Measurements from ENCODE around the gene PABPN1L.

Gene PABPN1L

DNA sequence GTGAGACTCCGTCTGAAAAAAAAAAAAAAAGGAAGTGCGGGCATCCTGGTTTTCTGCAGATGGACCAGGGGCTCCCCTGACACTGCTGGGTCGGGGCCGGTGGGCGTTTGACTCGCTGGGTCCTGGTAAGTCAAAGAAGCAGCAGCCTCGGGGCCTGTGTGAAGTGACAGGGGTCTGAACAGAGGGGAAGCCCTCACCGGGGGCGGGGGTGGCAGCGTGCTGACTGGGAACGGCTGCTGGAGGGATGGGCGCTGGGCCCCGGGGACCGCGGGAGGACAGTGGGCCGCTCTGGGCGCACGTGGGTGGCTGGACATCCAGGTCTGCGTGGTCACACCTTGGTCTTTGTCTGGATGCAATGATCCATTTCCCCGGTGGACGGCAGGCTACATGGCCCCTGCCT lies 17.9 kb downstream of the PABPN1L start:
- DNase-seq (ENCODE audit: low spot score) = no peak

GRCh38 chr16:88847654-88848053 lies 18.8 kb downstream of the PABPN1L start:
- no peak for DNase-seq (ENCODE audit: low spot score)

DNA sequence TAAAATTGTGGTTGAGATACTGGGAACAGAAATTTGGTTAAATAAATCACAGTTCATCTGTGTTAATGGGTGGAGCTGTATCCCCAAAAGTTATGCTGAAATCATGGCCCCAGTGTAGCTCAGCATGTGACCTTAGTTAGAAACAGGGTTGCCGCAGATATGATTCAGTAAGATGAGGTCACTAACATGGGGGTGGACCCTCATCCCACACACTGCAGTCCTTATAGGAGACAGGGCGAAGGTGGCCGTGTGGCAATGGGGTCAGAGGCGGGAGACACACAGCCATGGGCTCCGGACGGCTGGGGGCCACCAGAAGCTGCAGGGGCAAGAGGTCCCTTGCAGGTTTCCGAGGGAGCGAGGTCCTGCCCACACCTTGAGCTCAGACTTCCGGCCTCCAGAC lies 20.4 kb downstream of the PABPN1L start:
- no peak for DNase-seq (ENCODE audit: low spot score)

DNA sequence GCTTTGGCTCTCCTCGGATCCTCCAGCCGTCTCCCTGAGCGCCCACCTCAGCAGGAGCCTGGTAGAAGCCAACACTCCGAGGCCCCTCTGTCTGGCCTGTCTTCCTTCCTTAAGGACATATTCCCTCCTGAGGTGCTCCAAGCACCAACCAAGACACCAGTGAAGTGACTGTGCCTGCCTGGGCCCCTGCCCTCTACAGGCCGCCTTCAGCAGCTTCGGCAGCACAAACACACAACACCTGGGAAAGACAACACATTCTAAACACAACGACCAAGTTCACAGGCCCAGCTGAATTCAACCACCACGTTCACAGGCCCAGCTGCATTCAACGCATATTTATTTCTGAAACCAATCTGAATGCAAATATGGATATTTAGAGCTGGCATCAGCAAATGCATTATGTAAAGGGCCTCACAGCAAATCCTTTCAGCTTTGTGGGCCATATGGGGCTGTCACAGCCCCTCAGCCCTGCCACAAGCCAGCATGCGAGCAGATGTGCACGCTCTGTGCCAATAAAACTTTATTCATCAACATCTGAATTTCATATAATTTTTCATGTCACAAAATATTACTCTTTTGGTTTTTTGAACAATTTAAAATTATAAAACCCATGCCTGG lies 21.9 kb downstream of the PABPN1L start:
- DNase-seq (ENCODE audit: low spot score) = no peak

- DNase-seq (ENCODE audit: low spot score) = no peak
These were observed 23.2 kb downstream of the PABPN1L start for GRCh38 chr16:88843256-88843655.

- no peak for DNase-seq (ENCODE audit: low spot score)
These were observed 23.7 kb downstream of the PABPN1L start for GRCh38 chr16:88842806-88843205.

DNA sequence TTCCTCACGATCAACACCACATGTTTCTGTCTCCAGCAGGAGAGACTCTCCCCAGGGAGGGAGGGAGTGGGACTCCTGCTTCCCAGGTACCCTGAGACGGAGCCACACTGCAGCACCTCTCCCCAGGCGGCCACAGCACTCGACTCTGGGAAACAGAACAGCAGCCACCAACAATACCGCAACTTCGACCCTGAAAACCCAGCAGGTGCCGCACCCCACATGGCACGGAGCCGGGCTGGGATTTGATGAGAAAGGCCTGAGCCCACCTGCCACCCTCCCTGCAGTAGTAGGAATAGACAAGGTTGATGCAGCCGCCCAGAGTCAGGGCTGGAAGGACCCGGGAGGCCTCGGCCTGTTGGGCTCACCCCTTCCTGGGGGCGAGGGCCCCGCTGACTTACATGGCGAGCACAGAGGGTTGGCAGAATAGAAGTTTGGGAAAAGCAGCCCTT lies 24.1 kb downstream of the PABPN1L start:
- DNase-seq (ENCODE audit: low spot score) = no peak

DNA sequence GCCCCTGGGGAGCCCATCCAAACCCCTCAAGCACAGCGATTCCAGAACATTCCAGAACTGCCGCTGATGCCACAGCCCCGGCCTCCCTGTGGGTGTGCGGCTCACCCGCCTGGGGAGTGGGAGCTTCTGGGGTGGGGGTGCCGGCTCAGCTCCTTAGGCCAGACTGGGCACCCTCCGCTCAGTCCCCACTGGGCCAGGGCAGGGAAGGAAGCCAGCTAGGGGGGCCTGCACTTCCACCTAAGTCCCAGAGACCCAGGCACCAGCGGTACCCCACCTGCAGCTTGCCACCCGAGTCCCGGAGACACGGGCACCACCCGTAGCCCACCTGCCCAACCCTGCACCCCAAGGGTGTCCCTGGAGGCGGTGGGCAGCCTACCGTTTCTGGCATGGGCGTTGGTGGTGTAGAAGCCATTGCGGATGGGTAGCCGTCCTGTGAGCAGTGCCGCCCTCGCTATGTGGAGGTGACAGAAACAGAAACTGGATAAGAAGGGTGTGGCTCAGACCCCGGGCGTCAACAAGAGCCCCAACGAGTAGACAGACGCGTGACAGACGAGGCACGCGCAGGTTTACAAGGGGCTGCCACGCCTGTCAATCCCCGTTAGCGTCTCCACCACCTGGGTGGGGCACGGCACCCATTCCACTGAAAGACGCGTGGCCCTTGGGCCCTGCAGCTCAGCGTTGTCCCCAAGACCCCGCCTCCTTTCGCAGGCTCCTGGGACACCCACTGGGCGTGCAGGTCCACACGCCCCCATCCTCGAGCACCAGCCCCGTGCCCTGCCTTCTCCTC lies 24.7 kb downstream of the PABPN1L start:
- no peak for DNase-seq (ENCODE audit: low spot score)

DNA sequence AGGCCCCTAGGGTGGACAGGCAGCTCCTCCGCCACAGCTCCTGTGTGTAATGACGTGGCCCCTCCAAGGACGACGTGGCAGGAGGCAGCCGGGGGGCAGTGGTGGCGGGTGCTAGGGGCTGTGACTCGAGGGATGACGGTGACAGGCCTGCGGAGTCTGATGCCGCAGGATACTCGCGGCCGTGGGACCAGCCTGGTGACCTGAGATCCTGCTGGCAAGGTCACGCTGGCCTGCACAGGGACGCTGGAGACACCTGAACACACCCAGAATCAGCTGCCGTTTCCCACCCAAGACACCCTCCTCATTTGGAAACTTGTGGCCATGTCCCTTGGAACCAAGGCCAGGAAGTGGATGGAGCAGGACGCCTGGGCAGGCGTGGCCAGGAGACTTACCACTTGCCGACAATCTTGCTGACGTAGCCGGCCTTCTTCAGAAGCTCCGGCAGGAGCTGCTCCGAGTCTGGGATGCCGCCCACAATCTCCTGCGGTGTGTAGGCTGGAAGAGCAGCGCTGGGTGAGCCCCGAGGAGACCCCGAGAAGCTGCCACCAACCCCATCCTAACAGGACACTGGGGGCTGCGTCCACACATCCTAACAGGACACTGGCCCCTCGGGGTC lies 25.8 kb downstream of the PABPN1L start:
- no peak for DNase-seq (ENCODE audit: low spot score)

- no peak for DNase-seq (ENCODE audit: low spot score)
These were observed 26.5 kb downstream of the PABPN1L start for GRCh38 chr16:88839745-88840599.

DNA sequence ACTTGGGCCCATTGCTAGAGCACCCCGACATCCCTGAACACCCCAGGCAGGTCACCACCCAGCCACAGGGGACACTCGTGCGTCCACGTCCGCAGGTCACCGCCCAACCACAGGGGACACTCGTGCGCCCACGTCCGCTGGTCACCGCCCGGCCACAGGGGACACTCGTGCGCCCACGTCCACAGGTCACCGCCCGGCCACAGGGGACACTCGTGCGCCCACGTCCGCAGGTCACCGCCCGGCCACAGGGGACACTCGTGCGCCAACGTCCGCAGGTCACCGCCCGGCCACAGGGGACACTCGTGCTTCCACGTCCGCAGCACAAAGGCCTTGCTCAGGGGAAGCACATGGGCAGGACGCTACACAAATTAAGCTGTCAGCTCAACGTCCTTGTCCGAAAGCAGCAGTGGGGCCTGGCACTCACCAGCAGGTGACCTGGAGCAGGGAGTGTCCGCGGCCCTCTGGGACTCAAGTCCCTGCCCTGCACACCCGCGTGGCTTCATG lies 27.4 kb downstream of the PABPN1L start:
- DNase-seq (ENCODE audit: low spot score) = no peak

- DNase-seq (ENCODE audit: low spot score) = no peak
These were observed 27.9 kb downstream of the PABPN1L start for GRCh38 chr16:88838566-88838965.

DNA sequence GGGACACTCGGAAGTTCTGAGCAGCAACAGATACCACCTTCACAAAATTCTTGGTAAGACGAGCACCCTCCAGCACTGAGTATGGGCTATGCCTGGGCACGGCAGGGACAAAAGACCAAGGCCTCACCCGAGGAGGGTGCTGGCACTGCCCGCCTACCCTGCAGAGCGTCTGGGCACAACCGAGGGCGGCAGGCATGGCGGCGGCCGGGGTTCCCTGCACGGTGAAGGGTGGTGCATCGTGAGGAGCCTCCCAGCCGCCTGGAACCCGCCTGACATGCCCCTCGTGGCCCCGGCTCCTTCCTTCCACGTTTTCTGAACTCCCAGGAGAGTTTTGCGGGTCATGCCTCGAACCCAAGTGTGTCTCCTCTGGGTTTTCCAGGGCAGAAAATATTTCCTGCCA lies 28.7 kb downstream of the PABPN1L start:
- no peak for DNase-seq (ENCODE audit: low spot score)

DNA sequence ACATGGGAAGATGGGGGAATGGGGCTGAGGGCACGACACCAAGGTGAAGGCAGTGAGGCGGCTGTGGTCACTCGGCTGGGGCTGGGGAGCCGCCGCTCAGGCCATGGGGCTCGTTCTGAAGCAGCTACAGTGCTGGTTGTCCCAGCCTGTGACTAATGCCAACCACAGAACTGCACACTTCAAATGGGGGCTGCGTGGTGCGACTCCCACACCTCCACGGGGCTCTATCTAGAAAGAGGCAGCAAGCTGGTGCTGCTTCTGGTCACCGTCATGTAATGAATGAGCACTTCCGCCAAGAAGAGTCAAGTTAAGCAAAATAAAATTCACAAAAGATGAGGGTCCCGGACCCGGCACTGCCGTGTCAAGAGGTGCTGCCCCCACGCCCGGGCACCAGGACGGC lies 29.7 kb downstream of the PABPN1L start:
- DNase-seq (ENCODE audit: low spot score) = no peak

DNA sequence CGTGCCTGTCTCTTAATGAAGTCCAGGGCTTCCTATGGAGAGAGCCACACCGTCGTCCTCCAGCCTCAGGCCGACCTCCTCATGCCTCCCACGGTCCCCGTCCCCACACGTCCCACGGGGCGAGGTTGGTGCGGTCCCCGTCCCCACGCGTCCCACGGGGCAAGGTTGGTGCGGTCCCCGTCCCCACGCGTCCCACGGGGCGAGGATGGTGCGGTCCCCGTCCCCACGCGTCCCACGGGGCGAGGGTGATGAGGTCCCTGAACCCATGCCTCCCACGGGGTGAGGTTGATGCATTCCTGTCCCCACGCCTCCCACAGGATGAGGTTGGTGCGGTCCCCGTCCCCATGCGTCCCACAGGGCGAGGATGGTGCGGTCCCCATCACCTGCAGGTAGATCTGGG lies 30.6 kb downstream of the PABPN1L start:
- DNase-seq (ENCODE audit: low spot score) = no peak

DNA sequence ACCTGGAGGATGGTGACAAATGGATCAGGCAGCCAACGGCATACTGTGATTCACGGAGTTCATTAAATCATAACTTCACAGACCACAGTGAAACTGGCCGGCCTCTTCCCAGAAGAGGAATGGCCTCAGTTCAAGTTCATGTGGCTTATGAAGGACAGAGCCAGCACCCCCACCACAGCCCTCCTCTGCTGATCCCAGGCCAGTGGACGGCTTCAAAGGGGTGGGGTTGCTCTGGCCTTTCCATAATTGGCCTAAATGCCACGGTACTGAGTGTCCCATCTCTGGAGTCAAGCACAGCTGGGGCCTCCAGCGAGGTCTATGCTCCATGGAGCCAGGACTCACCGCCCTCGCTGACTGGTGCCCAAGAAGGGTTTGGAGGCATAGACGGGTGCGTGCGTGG lies 31.1 kb downstream of the PABPN1L start:
- no peak for DNase-seq (ENCODE audit: low spot score)

GRCh38 chr16:88834670-88835069 lies 31.8 kb downstream of the PABPN1L start:
- no peak for DNase-seq (ENCODE audit: low spot score)

GRCh38 chr16:88833086-88833485 lies 33.4 kb downstream of the PABPN1L start:
- DNase-seq (ENCODE audit: low spot score) = no peak

- DNase-seq (ENCODE audit: low spot score) = no peak
These were observed 34.6 kb downstream of the PABPN1L start for GRCh38 chr16:88831838-88832237.

DNA sequence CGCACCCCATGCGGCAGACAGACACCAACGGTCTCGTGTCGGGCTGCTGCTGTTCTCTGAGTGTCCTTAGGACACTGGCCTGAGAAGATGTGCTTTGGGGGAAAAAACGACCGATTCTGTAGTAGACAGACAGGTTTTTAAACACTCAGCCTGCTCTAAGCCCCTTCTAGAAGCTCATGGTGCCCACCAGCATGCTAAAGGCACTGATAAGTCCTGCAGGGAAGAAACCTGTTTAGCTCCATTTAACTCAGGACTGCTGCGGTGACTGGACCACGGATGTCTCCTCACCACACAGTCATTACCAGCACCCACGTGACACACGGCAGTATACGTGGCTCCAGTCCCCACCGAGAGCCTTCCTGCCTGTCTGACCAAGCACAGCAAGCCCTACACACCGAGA lies 35.7 kb downstream of the PABPN1L start:
- no peak for DNase-seq (ENCODE audit: low spot score)

DNA sequence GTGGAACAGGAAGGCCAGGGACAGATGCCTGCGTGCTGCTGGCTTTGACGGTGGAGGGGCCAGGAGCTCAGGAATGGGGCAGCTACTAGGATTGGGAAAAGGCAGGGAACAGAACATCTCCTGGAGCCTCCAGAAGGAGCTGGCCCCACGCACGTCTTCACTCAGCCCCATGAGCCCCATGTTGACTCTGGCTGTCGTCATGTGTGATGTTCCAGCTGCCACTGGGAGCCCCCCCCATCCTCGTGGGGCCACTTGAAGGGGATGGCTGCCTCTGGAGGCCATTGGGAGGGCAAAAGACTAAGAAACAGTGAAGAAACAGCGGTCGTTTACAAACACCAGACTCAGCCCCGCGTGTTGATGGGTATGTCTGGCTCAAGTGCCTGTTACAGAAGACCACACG lies 36.2 kb downstream of the PABPN1L start:
- DNase-seq (ENCODE audit: low spot score) = no peak

- DNase-seq (ENCODE audit: low spot score) = no peak
These were observed 37.7 kb downstream of the PABPN1L start for GRCh38 chr16:88828711-88829110.
